Vagina (tissue), 2 donors: ENCODE measurements around the gene PRKAG2.

Source experiments
- CTCF ChIP-seq, 3 experiments: fragments of 450-650 bp in 2 of 3; fragments of 200-600 bp in 1 of 3; sonication (generic) in 1 of 3; IDR thresholded peaks; one replicate each; pipeline ENCODE4 v1.5.1; 2017 to 2019; ENCODE audit warnings: antibody characterized with exemption in 3 of 3, mild to moderate bottlenecking in 2 of 3, moderate library complexity in 2 of 3
- POLR2A ChIP-seq, 2 donors: fragments of 450-650 bp; IDR thresholded peaks; one replicate each; pipeline ENCODE4 v1.6.1; 2017; ENCODE audit warnings: antibody characterized with exemption in 2 of 2, mild to moderate bottlenecking in 2 of 2, moderate library complexity in 2 of 2

GRCh38 chr7:151729521-151729921 is 147.4 kb downstream of the PRKAG2 start:
- TF ChIP-seq POLR2A (IDR thresholded peaks at IDR 0.05): no peak
- no peak for TF ChIP-seq CTCF (IDR thresholded peaks at IDR 0.05)
